Measurements from ENCODE around the gene ARL16. TPM values are rescaled to one million over a fixed set of nuclear protein-coding genes. Genes with fewer than 3 reads are reported as not detected.
A peak's percentile ranks its signal among the peaks of the same experiment; 100 is the strongest.

ARL16 gene
- total RNA-seq, 4 donors from 2014 or later, result 19.1 to 34.3 (median 27.9) TPM

- H3K27me3 ChIP-seq, result no peaks in the 10 kb centered on the region
- TF ChIP-seq POLR2A (IDR thresholded peaks at IDR 0.05), result no peak
- TF ChIP-seq CTCF (IDR thresholded peaks at IDR 0.05), result no peak
- no peaks in the 10 kb centered on the region for H3K9me3 ChIP-seq
- DNase-seq, result no peak
- 53% methylated on average over 6 of the region's 14 CpGs; no CpG with 5 or more reads in 1 of the 2 donors for WGBS, 2 donors
- no peak overlapping the region for H3K4me3 ChIP-seq
- H3K27ac ChIP-seq, result peak overlapping the region in 2 of 4 donors; percentile 28 to 32
- peaks cover 70 to 84% (median 71%) of the 10 kb centered on the region in 3 donors for H3K36me3 ChIP-seq
- intact Hi-C loops (cut with DNase I), result no loop called here
- peaks cover 24 to 53% (median 25%) of the 10 kb centered on the region in 3 donors for H3K4me1 ChIP-seq
Measured at GRCh38 chr17:81688616-81689015, 5.0 kb upstream of the ARL16 start.

- WGBS, 2 donors, result 62 to 78% methylated on average over 7 to 20 of the region's 41 CpGs
- intact Hi-C loops (cut with DNase I), result no loop called here
- Histone ChIP-seq H3K27ac (peak overlapping the region in 2 of 4 donors; percentile 28 to 32), H3K9me3 (no peaks in the 10 kb centered on the region), H3K4me3 (no peak overlapping the region), H3K4me1 (peaks cover 26 to 56% (median 26%) of the 10 kb centered on the region in 3 donors), H3K36me3 (peaks cover 64 to 78% (median 64%) of the 10 kb centered on the region in 3 donors), H3K27me3 (no peaks in the 10 kb centered on the region)
- TF ChIP-seq POLR2A (IDR thresholded peaks at IDR 0.05), result no peak
- no peak for TF ChIP-seq CTCF (IDR thresholded peaks at IDR 0.05)
- no peak for DNase-seq
Measured at GRCh38 chr17:81687770-81688541, 4.4 kb upstream of the ARL16 start.

GRCh38 chr17:81686614-81687013, 3.0 kb upstream of the ARL16 start:
- H3K36me3 ChIP-seq, result peaks cover 51 to 66% (median 54%) of the 10 kb centered on the region in 3 donors
- H3K4me1 ChIP-seq, result peaks cover 36 to 69% (median 37%) of the 10 kb centered on the region in 3 donors
- no peaks in the 10 kb centered on the region for H3K27me3 ChIP-seq
- H3K27ac ChIP-seq, result no peak overlapping the region
- no peak overlapping the region for H3K4me3 ChIP-seq
- TF ChIP-seq CTCF (IDR thresholded peaks at IDR 0.05) (no peak), POLR2A (IDR thresholded peaks at IDR 0.05) (no peak)
- DNase-seq, result no peak
- no peaks in the 10 kb centered on the region for H3K9me3 ChIP-seq
- intact Hi-C loops (cut with DNase I), result no loop called here
- WGBS, 2 donors, result 98% methylated on average over 11 of the region's 20 CpGs; no CpG with 5 or more reads in 1 of the 2 donors

GRCh38 chr17:81685108-81685507, 1.5 kb upstream of the ARL16 start:
- H3K4me1 ChIP-seq, result peaks cover 36 to 71% (median 37%) of the 10 kb centered on the region in 3 donors
- peak overlapping the region; percentile 85 to 98 (median 94) for H3K27ac ChIP-seq
- DNase-seq, result no peak
- WGBS, 2 donors, result 60% methylated on average over 1 of the region's 12 CpGs; no CpG with 5 or more reads in 1 of the 2 donors
- intact Hi-C loops (cut with DNase I), result no loop called here
- H3K9me3 ChIP-seq, result no peaks in the 10 kb centered on the region
- H3K36me3 ChIP-seq, result peaks cover 37 to 66% (median 39%) of the 10 kb centered on the region in 3 donors
- TF ChIP-seq CTCF (IDR thresholded peaks at IDR 0.05) (no peak), POLR2A (IDR thresholded peaks at IDR 0.05) (no peak)
- H3K4me3 ChIP-seq, result peak overlapping the region; percentile 85 to 97 (median 95)
- H3K27me3 ChIP-seq, result no peaks in the 10 kb centered on the region

GRCh38 chr17:81684442-81684911, 880 bp upstream of the ARL16 start:
- Histone ChIP-seq H3K9me3 (no peaks in the 10 kb centered on the region), H3K4me1 (peaks cover 36 to 67% (median 37%) of the 10 kb centered on the region in 3 donors), H3K4me3 (peak overlapping the region; percentile 85 to 97 (median 95)), H3K27ac (peak overlapping the region; percentile 85 to 98 (median 94)), H3K36me3 (peaks cover 34 to 64% (median 37%) of the 10 kb centered on the region in 3 donors), H3K27me3 (no peaks in the 10 kb centered on the region)
- TF ChIP-seq POLR2A (IDR thresholded peaks at IDR 0.05) (no peak), CTCF (IDR thresholded peaks at IDR 0.05) (no peak)
- 0% methylated on average over 1 to 12 of the region's 16 CpGs for WGBS, 2 donors
- no peak for DNase-seq
- intact Hi-C loops (cut with DNase I), result no loop called here

Data from esophagus squamous epithelium (tissue), 5 donors.